Measurements from ENCODE around the gene FAXC. TPM values are rescaled to one million over a fixed set of nuclear protein-coding genes. Genes with fewer than 3 reads are reported as not detected.

Gene FAXC
- total RNA-seq, 1 donor = 0.54 TPM

DNA sequence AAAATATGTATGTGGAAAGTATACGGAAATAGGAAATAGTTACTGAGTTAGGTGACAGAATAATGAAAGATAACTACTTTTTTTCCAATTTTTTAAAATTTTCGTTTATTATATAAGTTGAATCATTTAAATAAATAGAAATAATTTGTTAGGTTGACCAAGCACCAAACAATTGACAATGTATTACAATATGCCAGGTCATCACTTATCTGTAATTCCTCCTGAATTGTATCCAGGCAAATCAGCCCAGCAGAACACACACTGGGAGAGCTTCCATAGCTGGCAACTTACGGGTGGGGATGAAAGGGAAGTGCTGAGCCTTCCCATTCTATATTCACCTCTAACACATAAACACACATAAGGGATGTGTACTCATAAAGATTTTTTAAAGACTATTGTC lies 40.7 kb downstream of the FAXC start:
- H3K4me3 ChIP-seq (ENCODE audit: low read depth, low read length) = no peak overlapping the region
- DNase-seq (ENCODE audit: low read depth) = no peak
- TF ChIP-seq CTCF (IDR thresholded peaks at IDR 0.05; ENCODE audit: insufficient read depth, low read length) = no peak

- no peak for TF ChIP-seq CTCF (IDR thresholded peaks at IDR 0.05; ENCODE audit: insufficient read depth, low read length)
- DNase-seq (ENCODE audit: low read depth) = no peak
These were observed 42.1 kb downstream of the FAXC start for GRCh38 chr6:99307295-99307907.

DNA sequence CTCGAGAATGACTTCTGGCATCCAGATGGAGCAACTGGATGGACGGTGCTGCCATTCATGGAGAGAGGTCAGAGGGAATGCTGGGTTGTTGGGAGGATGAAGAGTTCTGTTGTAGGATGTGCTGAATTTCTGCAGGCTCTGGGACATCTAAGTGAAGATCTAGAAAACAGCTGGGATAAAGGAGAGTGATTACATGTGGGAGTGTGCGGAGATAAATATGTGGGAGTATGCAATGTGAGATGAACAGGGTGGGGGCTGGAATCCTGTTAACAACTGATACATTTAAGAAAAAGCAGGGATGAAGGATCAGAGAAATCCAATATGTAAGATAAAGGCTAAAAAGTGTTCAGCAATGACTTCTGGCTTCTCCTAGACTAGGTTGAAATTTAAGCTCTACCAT lies 43.1 kb downstream of the FAXC start:
- no peak for DNase-seq (ENCODE audit: low read depth)
- H3K4me3 ChIP-seq (ENCODE audit: low read depth, low read length) = no peak overlapping the region
- no peak for TF ChIP-seq CTCF (IDR thresholded peaks at IDR 0.05; ENCODE audit: insufficient read depth, low read length)

More at GRCh38 chr6:99307295-99307907, 42.1 kb downstream of the FAXC start:
- no peak overlapping the region for H3K4me3 ChIP-seq (ENCODE audit: low read depth, low read length)

DNA sequence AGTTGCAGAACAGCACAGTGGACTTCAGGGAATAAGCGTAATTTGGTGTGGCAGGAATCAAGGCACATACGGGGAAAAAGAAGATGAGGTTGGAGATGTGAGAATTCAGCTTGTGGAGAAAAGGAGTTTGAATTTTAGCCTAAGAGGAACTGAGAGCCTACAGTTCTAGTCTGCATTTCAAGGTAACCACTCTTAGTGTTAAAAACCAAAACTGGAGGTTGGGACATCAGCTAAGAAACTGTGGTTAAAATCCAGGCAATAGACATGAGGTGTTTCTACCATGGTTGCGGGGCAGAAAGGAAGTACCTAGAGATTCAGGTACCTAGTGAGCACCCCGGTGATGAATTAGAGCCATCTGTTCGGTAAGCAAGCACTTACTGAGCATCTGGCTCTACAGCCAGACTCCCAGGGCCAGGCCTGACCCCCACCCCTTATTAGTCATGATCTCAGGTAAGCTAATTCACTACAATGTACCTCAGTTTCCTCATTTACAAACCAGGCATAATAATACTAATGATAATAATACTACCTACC lies 44.4 kb downstream of the FAXC start:
- DNase-seq (ENCODE audit: low read depth) = no peak
- H3K4me3 ChIP-seq (ENCODE audit: low read depth, low read length) = no peak overlapping the region
- TF ChIP-seq CTCF (IDR thresholded peaks at IDR 0.05; ENCODE audit: insufficient read depth, low read length) = no peak

- no peak for DNase-seq (ENCODE audit: low read depth)
- no peak overlapping the region for H3K4me3 ChIP-seq (ENCODE audit: low read depth, low read length)
- no peak for TF ChIP-seq CTCF (IDR thresholded peaks at IDR 0.05; ENCODE audit: insufficient read depth, low read length)
These were observed 52.1 kb downstream of the FAXC start for GRCh38 chr6:99297415-99297814.

DNA sequence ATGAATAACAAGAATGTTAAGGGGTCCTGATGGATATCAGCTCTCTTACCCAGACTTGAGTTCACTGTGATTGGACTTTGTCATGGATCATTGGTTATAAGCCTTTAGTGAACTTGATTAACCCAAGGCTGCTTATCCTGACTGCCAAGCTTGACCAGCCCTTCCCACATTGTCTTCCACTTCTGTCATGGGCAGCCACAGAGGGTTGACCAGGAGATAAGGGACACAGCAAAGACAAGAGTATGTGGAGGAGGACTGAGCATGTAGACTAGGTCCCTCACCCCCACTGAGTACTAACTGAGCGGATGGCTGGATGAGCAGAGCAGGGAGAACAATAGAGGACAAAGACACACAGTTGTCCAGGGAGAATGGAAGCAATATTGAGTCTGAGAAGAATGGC lies 52.5 kb downstream of the FAXC start:
- no peak for DNase-seq (ENCODE audit: low read depth)
- no peak overlapping the region for H3K4me3 ChIP-seq (ENCODE audit: low read depth, low read length)
- no peak for TF ChIP-seq CTCF (IDR thresholded peaks at IDR 0.05; ENCODE audit: insufficient read depth, low read length)

DNA sequence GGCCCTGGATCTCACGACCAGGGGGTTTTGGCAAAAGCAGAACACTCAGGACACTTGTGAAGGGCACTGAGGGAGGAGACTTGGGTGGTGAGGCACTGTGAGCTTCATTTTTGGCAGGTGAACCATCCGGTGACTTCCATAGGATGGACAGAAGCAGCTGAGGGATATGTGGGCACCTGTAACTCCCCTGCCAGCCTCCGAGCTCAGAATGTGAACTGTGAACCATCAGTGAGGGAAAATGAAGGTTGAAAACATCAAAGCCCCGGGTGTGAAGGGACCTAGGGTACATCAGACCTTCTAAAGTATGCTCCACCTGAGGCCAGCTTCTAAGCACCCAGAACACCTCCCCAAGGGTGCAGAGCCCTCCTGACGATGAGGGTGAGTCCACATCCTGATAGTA lies 53.2 kb downstream of the FAXC start:
- no peak for DNase-seq (ENCODE audit: low read depth)
- TF ChIP-seq CTCF (IDR thresholded peaks at IDR 0.05; ENCODE audit: insufficient read depth, low read length) = no peak
- no peak overlapping the region for H3K4me3 ChIP-seq (ENCODE audit: low read depth, low read length)
